GM23338 (cell line): ENCODE data around the gene ZSWIM3.

Experiments
- CREB1 ChIP-seq: fragments of 250-450 bp; sonication (Bioruptor Pico); IDR thresholded peaks from 2 replicates; pipeline ENCODE4 v1.5.0; 2020; ENCODE audit warnings: low read depth, mild to moderate bottlenecking, moderate library complexity
- ETS1 ChIP-seq: IDR thresholded peaks from 2 replicates; pipeline ENCODE4 v1.6.1; 2016; ENCODE audit warnings: antibody characterized with exemption
- EZH2 ChIP-seq: fragments of 200-600 bp; sonication (generic); IDR thresholded peaks from one replicate; pipeline ENCODE4 v1.8.0; 2017; ENCODE audit warnings: antibody characterized with exemption, mild to moderate bottlenecking, low read depth; ENCODE audit not compliant: unreplicated experiment
- EZH2phosphoT487 ChIP-seq: fragments of 200-600 bp; sonication (generic); IDR thresholded peaks from one replicate; pipeline ENCODE4 v1.8.1; 2018; ENCODE audit warnings: antibody characterized with exemption; ENCODE audit not compliant: unreplicated experiment
- JUNB ChIP-seq: IDR thresholded peaks from one replicate; pipeline ENCODE4 v1.6.1; 2016; ENCODE audit warnings: antibody characterized with exemption; ENCODE audit not compliant: unreplicated experiment
- NANOG ChIP-seq: IDR thresholded peaks from 2 replicates; pipeline ENCODE4 v1.6.1; 2016; ENCODE audit warnings: antibody characterized with exemption, borderline replicate concordance
- POLR2AphosphoS5 ChIP-seq: IDR thresholded peaks from 2 replicates; pipeline ENCODE4 v1.6.1; 2016; ENCODE audit warnings: antibody characterized with exemption, low read depth
- STAT1 ChIP-seq: IDR thresholded peaks from one replicate; pipeline ENCODE4 v1.6.1; 2016; ENCODE audit warnings: antibody characterized with exemption; ENCODE audit not compliant: unreplicated experiment
- ZNF114 ChIP-seq: fragments of 250-450 bp; sonication (Bioruptor Pico); IDR thresholded peaks from 2 replicates; pipeline ENCODE4 v1.5.0; 2020; ENCODE audit warnings: mild to moderate bottlenecking, moderate library complexity
- ZNF331 ChIP-seq: fragments of 250-450 bp; sonication (Bioruptor Pico); IDR thresholded peaks from 2 replicates; pipeline ENCODE4 v1.5.0; 2020; ENCODE audit warnings: low read depth, mild to moderate bottlenecking, moderate library complexity
- ZNF462 ChIP-seq: fragments of 250-450 bp; sonication (Bioruptor Pico); IDR thresholded peaks from 2 replicates; pipeline ENCODE4 v1.5.0; 2020; ENCODE audit warnings: mild to moderate bottlenecking, moderate library complexity
- TF ChIP-seq, protein P1 (sequence below): IDR thresholded peaks from one replicate; pipeline ENCODE4 v1.6.1; 2018; ENCODE audit warnings: antibody characterized with exemption; ENCODE audit not compliant: unreplicated experiment
- TF ChIP-seq, protein P2 (sequence below), 2 experiments: fragments of 200-600 bp in 1 of 2; sonication (generic) in 1 of 2; conservative IDR thresholded peaks; 2 replicates each; pipeline versions ENCODE4 v1.5.1 to v1.6.1; 2016 to 2017; ENCODE audit warnings: antibody characterized with exemption in 2 of 2, low read depth in 2 of 2, mild to moderate bottlenecking in 2 of 2, moderate library complexity in 1 of 2

GRCh38 chr20:45874576-45874975 lies 17.2 kb downstream of the ZSWIM3 start:
- TF ChIP-seq, protein P1, sequence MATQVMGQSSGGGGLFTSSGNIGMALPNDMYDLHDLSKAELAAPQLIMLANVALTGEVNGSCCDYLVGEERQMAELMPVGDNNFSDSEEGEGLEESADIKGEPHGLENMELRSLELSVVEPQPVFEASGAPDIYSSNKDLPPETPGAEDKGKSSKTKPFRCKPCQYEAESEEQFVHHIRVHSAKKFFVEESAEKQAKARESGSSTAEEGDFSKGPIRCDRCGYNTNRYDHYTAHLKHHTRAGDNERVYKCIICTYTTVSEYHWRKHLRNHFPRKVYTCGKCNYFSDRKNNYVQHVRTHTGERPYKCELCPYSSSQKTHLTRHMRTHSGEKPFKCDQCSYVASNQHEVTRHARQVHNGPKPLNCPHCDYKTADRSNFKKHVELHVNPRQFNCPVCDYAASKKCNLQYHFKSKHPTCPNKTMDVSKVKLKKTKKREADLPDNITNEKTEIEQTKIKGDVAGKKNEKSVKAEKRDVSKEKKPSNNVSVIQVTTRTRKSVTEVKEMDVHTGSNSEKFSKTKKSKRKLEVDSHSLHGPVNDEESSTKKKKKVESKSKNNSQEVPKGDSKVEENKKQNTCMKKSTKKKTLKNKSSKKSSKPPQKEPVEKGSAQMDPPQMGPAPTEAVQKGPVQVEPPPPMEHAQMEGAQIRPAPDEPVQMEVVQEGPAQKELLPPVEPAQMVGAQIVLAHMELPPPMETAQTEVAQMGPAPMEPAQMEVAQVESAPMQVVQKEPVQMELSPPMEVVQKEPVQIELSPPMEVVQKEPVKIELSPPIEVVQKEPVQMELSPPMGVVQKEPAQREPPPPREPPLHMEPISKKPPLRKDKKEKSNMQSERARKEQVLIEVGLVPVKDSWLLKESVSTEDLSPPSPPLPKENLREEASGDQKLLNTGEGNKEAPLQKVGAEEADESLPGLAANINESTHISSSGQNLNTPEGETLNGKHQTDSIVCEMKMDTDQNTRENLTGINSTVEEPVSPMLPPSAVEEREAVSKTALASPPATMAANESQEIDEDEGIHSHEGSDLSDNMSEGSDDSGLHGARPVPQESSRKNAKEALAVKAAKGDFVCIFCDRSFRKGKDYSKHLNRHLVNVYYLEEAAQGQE, result no peak
- TF ChIP-seq, protein P2, sequence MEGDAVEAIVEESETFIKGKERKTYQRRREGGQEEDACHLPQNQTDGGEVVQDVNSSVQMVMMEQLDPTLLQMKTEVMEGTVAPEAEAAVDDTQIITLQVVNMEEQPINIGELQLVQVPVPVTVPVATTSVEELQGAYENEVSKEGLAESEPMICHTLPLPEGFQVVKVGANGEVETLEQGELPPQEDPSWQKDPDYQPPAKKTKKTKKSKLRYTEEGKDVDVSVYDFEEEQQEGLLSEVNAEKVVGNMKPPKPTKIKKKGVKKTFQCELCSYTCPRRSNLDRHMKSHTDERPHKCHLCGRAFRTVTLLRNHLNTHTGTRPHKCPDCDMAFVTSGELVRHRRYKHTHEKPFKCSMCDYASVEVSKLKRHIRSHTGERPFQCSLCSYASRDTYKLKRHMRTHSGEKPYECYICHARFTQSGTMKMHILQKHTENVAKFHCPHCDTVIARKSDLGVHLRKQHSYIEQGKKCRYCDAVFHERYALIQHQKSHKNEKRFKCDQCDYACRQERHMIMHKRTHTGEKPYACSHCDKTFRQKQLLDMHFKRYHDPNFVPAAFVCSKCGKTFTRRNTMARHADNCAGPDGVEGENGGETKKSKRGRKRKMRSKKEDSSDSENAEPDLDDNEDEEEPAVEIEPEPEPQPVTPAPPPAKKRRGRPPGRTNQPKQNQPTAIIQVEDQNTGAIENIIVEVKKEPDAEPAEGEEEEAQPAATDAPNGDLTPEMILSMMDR (conservative IDR thresholded peaks at IDR 0.05; ENCODE audit: low read depth in 2 of 2), result no peak
- TF ChIP-seq POLR2AphosphoS5, result no peak
- no peak for TF ChIP-seq CREB1 (CRISPR knock-in tag)
- no peak for TF ChIP-seq ETS1
- no peak for TF ChIP-seq EZH2
- no peak for TF ChIP-seq ZNF331
- TF ChIP-seq STAT1, result no peak
- no peak for TF ChIP-seq JUNB
- TF ChIP-seq ZNF462 (CRISPR knock-in tag), result no peak
- no peak for TF ChIP-seq ZNF114 (CRISPR knock-in tag)
- TF ChIP-seq NANOG, result no peak
- no peak for TF ChIP-seq EZH2phosphoT487
